K562 (cell line): ENCODE measurements around the gene COPS9. TPM values are rescaled to one million over a fixed set of nuclear protein-coding genes. Genes with fewer than 3 reads are reported as not detected.

Experiments
- ATAC-seq: fragments of 200-7000 bp; cut with Tn5 transposase; 3 replicates; pipeline ENCODE4 v1.9.1; 2020; ENCODE audit warnings: moderate library complexity
- BruUV-seq: library from RNA; stranded (reverse); fragments of 400-500 nt; replicated peaks from 2 replicates; lab custom pipeline; 2021; lab: Mats Ljungman, UMichigan
- CTCF ChIA-PET: fragments of 300-600 bp; formaldehyde crosslinking; extraction: SDS; loops from one replicate; lab custom pipeline; 2021; ENCODE audit warnings: low intra/inter-chr PET ratio; lab: Yijun Ruan, JAX
- POLR2A ChIA-PET: fragments of 300-600, 350-650 bp; sonication (Branson Sonifier 250); formaldehyde crosslinking; extraction: SDS; loops from one replicate; lab custom pipeline; 2021; ENCODE audit warnings: antibody characterized with exemption, inconsistent platforms; lab: Yijun Ruan, JAX
- DNase-seq, 4 experiments: peaks; one replicate each; pipeline versions ENCODE4 v3.0.0 to v3.0.0-alpha.2; 2011 to 2018; ENCODE audit warnings: low spot score in 3 of 4, mixed read lengths in 3 of 4; ENCODE audit errors: extremely low read depth in 1 of 4
- FAIRE-seq: peaks from 2 replicates; lab custom pipeline; 2011; peaks lifted over from hg19 to GRCh38; lab: Jason Lieb, UNC
- H2AFZ ChIP-seq: 2 replicates; pipeline ENCODE4 v1.6.0; 2011; ENCODE audit warnings: low read depth, low read length, control low read depth, inconsistent platforms
- H3K27ac ChIP-seq: fragments of 200-600 bp; 3 replicates; pipeline ENCODE4 v1.8.0; 2011; ENCODE audit warnings: low read depth, mild to moderate bottlenecking, control low read depth, inconsistent platforms, low read length, moderate library complexity, mixed read lengths; ENCODE audit errors: extremely low read depth
- H3K27me3 ChIP-seq, 2 experiments: fragments of 300-600 bp in 1 of 2; 2 replicates in 1 of 2; 3 replicates in 1 of 2; pipeline versions ENCODE4 v1.6.0 to v1.8.0; 2011; ENCODE audit warnings: inconsistent platforms in 2 of 2, low read length in 2 of 2, mild to moderate bottlenecking in 1 of 2, mixed read lengths in 1 of 2, moderate library complexity in 1 of 2; ENCODE audit not compliant: control insufficient read depth in 2 of 2, insufficient read depth in 2 of 2
- H3K36me3 ChIP-seq: fragments of 300-600 bp; 3 replicates; pipeline ENCODE4 v1.8.0; 2011; ENCODE audit warnings: mild to moderate bottlenecking, low read length, inconsistent platforms; ENCODE audit not compliant: control insufficient read depth, insufficient read depth
- H3K4me1 ChIP-seq, 2 experiments: fragments of 200-600 bp in 1 of 2; replicated peaks in 1 of 2; 2 replicates in 1 of 2; 3 replicates in 1 of 2; pipeline versions ENCODE4 v1.5.1 to v1.8.0; 2011; ENCODE audit warnings: inconsistent platforms in 2 of 2, low read length in 2 of 2, mild to moderate bottlenecking in 1 of 2, mixed read lengths in 1 of 2, moderate library complexity in 1 of 2; ENCODE audit not compliant: control insufficient read depth in 2 of 2, insufficient read depth in 2 of 2
- H3K4me2 ChIP-seq: 2 replicates; pipeline ENCODE4 v1.6.1; 2011; ENCODE audit warnings: low read length, control low read depth, inconsistent platforms, mixed read lengths; ENCODE audit not compliant: insufficient read depth
- H3K4me3 ChIP-seq: fragments of 200-600 bp; sonication (generic), shearing (Covaris generic); 2 replicates; pipeline ENCODE4 v1.5.1; 2016; ENCODE audit warnings: control low read depth, inconsistent platforms
- H3K79me2 ChIP-seq: fragments of 200-600 bp; 3 replicates; pipeline ENCODE4 v1.8.0; 2011; ENCODE audit warnings: low read length, inconsistent platforms; ENCODE audit not compliant: control insufficient read depth, insufficient read depth
- H3K9ac ChIP-seq, 2 experiments: 2 replicates each; pipeline versions ENCODE4 v1.6.0 to v1.6.1; 2011; ENCODE audit warnings: low read depth in 2 of 2, low read length in 2 of 2, control low read depth in 1 of 2, inconsistent platforms in 1 of 2, mild to moderate bottlenecking in 1 of 2, mixed read lengths in 1 of 2; ENCODE audit not compliant: insufficient read depth in 1 of 2
- H3K9me1 ChIP-seq: one replicate; pipeline ENCODE4 v1.6.0; 2011; ENCODE audit warnings: inconsistent platforms, mild to moderate bottlenecking, low read length, moderate library complexity; ENCODE audit not compliant: control insufficient read depth, insufficient read depth
- H3K9me3 ChIP-seq: replicated peaks from 2 replicates; pipeline ENCODE4 v1.5.1; 2011; ENCODE audit warnings: low read depth, low read length, inconsistent platforms; ENCODE audit not compliant: control insufficient read depth, insufficient read depth
- H4K20me1 ChIP-seq: replicated peaks from 2 replicates; pipeline ENCODE4 v1.6.1; 2011; ENCODE audit warnings: low read length, inconsistent platforms, mixed read lengths; ENCODE audit not compliant: control insufficient read depth, insufficient read depth
- DIDO1 ChIP-seq: fragments of 450-650 bp; IDR thresholded peaks from 2 replicates; pipeline ENCODE4 v1.6.1; 2016; ENCODE audit warnings: low read depth, missing biosample characterization, missing genetic modification characterization
- DMBX1 ChIP-seq: fragments of 250-450 bp; sonication (Bioruptor Pico); IDR thresholded peaks from 2 replicates; pipeline ENCODE4 v1.8.0; 2022; ENCODE audit warnings: inconsistent platforms, mild to moderate bottlenecking, moderate library complexity, borderline replicate concordance
- DPF2 ChIP-seq: fragments of 450-650 bp; IDR thresholded peaks from 2 replicates; pipeline ENCODE4 v1.6.1; 2016
- E2F4 ChIP-seq: sonication (generic); formaldehyde crosslinking; IDR thresholded peaks from 2 replicates; pipeline ENCODE4 v1.8.0; 2022; ENCODE audit warnings: mild to moderate bottlenecking, low read depth, missing genetic modification reagents
- ERF ChIP-seq: fragments of 450-650 bp; formaldehyde crosslinking; IDR thresholded peaks from 2 replicates; pipeline ENCODE4 v1.4.0; 2020; ENCODE audit warnings: mild to moderate bottlenecking, mixed read lengths
- FOXO4 ChIP-seq: fragments of 450-650 bp; formaldehyde crosslinking; IDR thresholded peaks from 2 replicates; pipeline ENCODE4 v1.4.0; 2020; ENCODE audit warnings: mild to moderate bottlenecking, moderate library complexity
- FOXP1 ChIP-seq: sonication (generic); formaldehyde crosslinking; IDR thresholded peaks from 2 replicates; pipeline ENCODE4 v1.8.0; 2022; ENCODE audit warnings: mild to moderate bottlenecking, missing genetic modification reagents
- KHSRP ChIP-seq: fragments of 450-650 bp; IDR thresholded peaks from 2 replicates; pipeline ENCODE4 v1.6.1; 2017
- NRF1 ChIP-seq, 2 experiments: fragments of 450-650 bp; IDR thresholded peaks in 1 of 2; conservative IDR thresholded peaks in 1 of 2; 2 replicates each; pipeline ENCODE4 v1.6.1; 2014; ENCODE audit warnings: mild to moderate bottlenecking in 2 of 2
- PCBP2 ChIP-seq: fragments of 200-400 bp; formaldehyde crosslinking; IDR thresholded peaks from 2 replicates; pipeline ENCODE4 v1.6.1; 2018; ENCODE audit warnings: low read length, low read depth, mild to moderate bottlenecking, moderate library complexity; ENCODE audit not compliant: poor library complexity, severe bottlenecking
- POLR2H ChIP-seq: IDR thresholded peaks from 2 replicates; pipeline ENCODE4 v1.6.1; 2016; ENCODE audit warnings: missing genetic modification characterization, low read depth, mild to moderate bottlenecking, control low read depth, missing compliant biosample characterization, moderate library complexity
- SAFB ChIP-seq: fragments of 200-400 bp; formaldehyde crosslinking; IDR thresholded peaks from 2 replicates; pipeline ENCODE4 v1.6.1; 2017; ENCODE audit warnings: low read depth, low read length, borderline replicate concordance
- SPI1 ChIP-seq: IDR thresholded peaks from 2 replicates; pipeline ENCODE4 v1.6.1; 2011; ENCODE audit warnings: low read depth, low read length, control low read depth, borderline replicate concordance
- THAP12 ChIP-seq: fragments of 250-450 bp; sonication (Bioruptor Pico); IDR thresholded peaks from 2 replicates; pipeline ENCODE4 v1.9.0; 2021; ENCODE audit warnings: mild to moderate bottlenecking, inconsistent platforms
- ZNF124 ChIP-seq: sonication (generic); formaldehyde crosslinking; IDR thresholded peaks from 2 replicates; pipeline ENCODE4 v1.8.1; 2022; ENCODE audit warnings: missing genetic modification reagents
- ZNF146 ChIP-seq: IDR thresholded peaks from one replicate; pipeline ENCODE4 v1.6.1; 2018; ENCODE audit warnings: missing compliant biosample characterization; ENCODE audit not compliant: unreplicated experiment
- ZNF212 ChIP-seq: fragments of 450-650 bp; formaldehyde crosslinking; IDR thresholded peaks from 2 replicates; pipeline ENCODE4 v1.4.0; 2020; ENCODE audit warnings: mild to moderate bottlenecking
- ZNF444 ChIP-seq: fragments of 250-450 bp; sonication (Bioruptor Pico); IDR thresholded peaks from 2 replicates; pipeline ENCODE4 v1.4.0; 2020; ENCODE audit warnings: mild to moderate bottlenecking, moderate library complexity
- WGBS: fragments of 100-300 bp; shearing (Covaris generic); methylation state at CpG from one replicate; pipeline ENCODE4 v1.1.6; 2016; ENCODE audit warnings: low coverage, mixed read lengths; ENCODE audit not compliant: insufficient coverage; ENCODE audit errors: missing lambda C conversion rate; 5-methylcytosine and 5-hydroxymethylcytosine counted together
- in situ Hi-C: fragments of 300-500 bp; cut with MboI; formaldehyde crosslinking; loops from 4 replicates; pipeline ENCODE4 v1.15.0; 2018; ENCODE audit warnings: inconsistent platforms, mixed read lengths
- intact Hi-C: fragments of 100-400 bp; cut with micrococcal nuclease; formaldehyde crosslinking; loops from 2 replicates; pipeline ENCODE4 v1.14.2; 2022
- polyA plus RNA-seq, 8 experiments: library from polyadenylated mRNA; depleted of rRNA in 4 of 8; stranded (reverse) in 5 of 8; unstranded in 3 of 8; fragments of >200 nt; fragmentation: Nextera tagmentation in 2 of 8; fragmentation: Illumina TruSeq in 1 of 8; extraction: Ambion mirVana in 2 of 8; extraction: Trizol in 1 of 8; gene quantifications; 2 replicates each; pipeline versions ENCODE4 v1.2.1 to v1.2.3, GENCODE V29; 2011 to 2014; ENCODE audit warnings: inconsistent platforms in 1 of 8, missing spikeins in 1 of 8
- total RNA-seq, 7 experiments: library from RNA; depleted of rRNA in 6 of 7; stranded (reverse); fragments of >200 nt in 6 of 7; fragmentation: Illumina TruSeq in 2 of 7; extraction: Trizol in 2 of 7; gene quantifications; 2 replicates each; pipeline versions ENCODE4 v1.2.1 to v1.2.3, GENCODE V29; 2011 to 2021; ENCODE audit warnings: low replicate concordance in 1 of 7

The COPS9 gene
- total and polyA plus RNA-seq, 9 of the 15 experiments (the other 6 are each of a cell fraction or from before 2014, with no cell fraction given), result 55.0 to 281 (median 99.9) TPM

GRCh38 chr2:240127191-240127750 is 8.8 kb downstream of the COPS9 start (continued):
- no peak for TF ChIP-seq NRF1 (conservative IDR thresholded peaks at IDR 0.05 in 1 of 2, IDR thresholded peaks at IDR 0.05 in 1 of 2)
- no peak for TF ChIP-seq DPF2

- ATAC-seq, result no peak
- WGBS, result 79% methylated on average over 8 of the region's 10 CpGs
- no peak for TF ChIP-seq E2F4 (CRISPR knock-in tag)
- TF ChIP-seq ZNF124 (CRISPR knock-in tag), result no peak
- TF ChIP-seq SAFB, result no peak
- no peak for TF ChIP-seq KHSRP
- no peak for TF ChIP-seq FOXO4
- TF ChIP-seq ZNF212, result no peak
- TF ChIP-seq FOXP1 (CRISPR knock-in tag), result no peak
- no peak for TF ChIP-seq PCBP2
- TF ChIP-seq ERF, result no peak
- no peak for TF ChIP-seq DMBX1
- no peak for TF ChIP-seq THAP12
- TF ChIP-seq SPI1, result no peak
- no peak for TF ChIP-seq POLR2H (tag)
- TF ChIP-seq ZNF444 (CRISPR knock-in tag), result no peak
- no peak for TF ChIP-seq DIDO1
- no peak for TF ChIP-seq ZNF146 (CRISPR knock-in tag)
Measured at GRCh38 chr2:240126731-240127130, 9.4 kb downstream of the COPS9 start.

More at GRCh38 chr2:240126731-240127130, 9.4 kb downstream of the COPS9 start:
- in situ Hi-C loops, result no loop called here
- Histone ChIP-seq H4K20me1 (no peaks in the 10 kb centered on the region), H3K36me3 (peaks cover 23% of the 10 kb centered on the region; the same call in 2 of the 3 replicates), H3K27me3 (no peaks in the 10 kb centered on the region), H3K9ac (no peak overlapping the region), H3K4me1 (no peaks in the 10 kb centered on the region), H3K9me3 (no peaks in the 10 kb centered on the region), H3K9me1 (no peaks in the 10 kb centered on the region), H3K4me3 (no peak overlapping the region), H3K79me2 (no peaks in the 10 kb centered on the region), H3K4me2 (no peak overlapping the region), H3K27ac (no peak overlapping the region), H2AFZ (no peak overlapping the region)
- intact Hi-C loops, result no loop called here
- no peak for DNase-seq
- CTCF ChIA-PET, result no interaction called here
- no peak for FAIRE-seq
- no TSS peak for BruUV-seq
- POLR2A ChIA-PET, result interaction anchor here (0.5 to 0.7 kb wide), 3 partner anchors 60 to 441 kb away, joined by 3 to 4 read pairs (median 4); no protein-coding TSS in a partner anchor
